Vagina (tissue), 2 donors: ENCODE data around the gene HOXC5. TPM values are rescaled to one million over a fixed set of nuclear protein-coding genes. Genes with fewer than 3 reads are reported as not detected.

Experiments used
- DNase-seq, 2 donors: peaks; one replicate each; pipeline ENCODE4 v3.0.0-alpha.2; 2017; ENCODE audit errors: extremely low spot score in 2 of 2
- H3K27ac ChIP-seq: fragments of 200-600 bp; sonication (generic); one replicate; pipeline ENCODE4 v1.5.1; 2019
- H3K27me3 ChIP-seq: fragments of 200-600 bp; sonication (generic); one replicate; pipeline ENCODE4 v1.5.1; 2019
- H3K36me3 ChIP-seq, 2 donors: fragments of 200-600 bp; sonication (generic); one replicate each; pipeline ENCODE4 v1.5.1; 2017 to 2019
- H3K4me1 ChIP-seq: fragments of 200-600 bp; sonication (generic); one replicate; pipeline ENCODE4 v1.5.1; 2019
- H3K4me3 ChIP-seq, 2 donors: fragments of 200-600 bp; sonication (generic); 1 replicate in 1 of 2; 2 replicates in 1 of 2; pipeline ENCODE4 v1.5.1; 2016 to 2019
- H3K9me3 ChIP-seq: fragments of 200-600 bp; sonication (generic); one replicate; pipeline ENCODE4 v1.5.1; 2019
- CTCF ChIP-seq, 3 experiments: fragments of 450-650 bp in 2 of 3; fragments of 200-600 bp in 1 of 3; sonication (generic) in 1 of 3; IDR thresholded peaks; one replicate each; pipeline ENCODE4 v1.5.1; 2017 to 2019; ENCODE audit warnings: antibody characterized with exemption in 3 of 3, mild to moderate bottlenecking in 2 of 3, moderate library complexity in 2 of 3
- POLR2A ChIP-seq, 2 donors: fragments of 450-650 bp; IDR thresholded peaks; one replicate each; pipeline ENCODE4 v1.6.1; 2017; ENCODE audit warnings: antibody characterized with exemption in 2 of 2, mild to moderate bottlenecking in 2 of 2, moderate library complexity in 2 of 2
- POLR2AphosphoS5 ChIP-seq, 2 donors: sonication (generic); formaldehyde crosslinking; IDR thresholded peaks; one replicate each; pipeline ENCODE4 v1.9.0; 2017; ENCODE audit warnings: antibody characterized with exemption in 2 of 2, mild to moderate bottlenecking in 2 of 2, low read depth in 1 of 2; ENCODE audit not compliant: insufficient read depth in 1 of 2
- intact Hi-C: fragments of 100-400 bp; cut with DNase I; formaldehyde crosslinking; loops from one replicate; pipeline ENCODE4 v1.15.1; 2023
- total RNA-seq: library from RNA; depleted of rRNA; stranded (reverse); fragments of >200 nt; gene quantifications from one replicate; pipeline ENCODE4 v1.2.3, GENCODE V29; 2016

Gene HOXC5
- total RNA-seq, 1 donor from 2014 or later, result not detected

DNA sequence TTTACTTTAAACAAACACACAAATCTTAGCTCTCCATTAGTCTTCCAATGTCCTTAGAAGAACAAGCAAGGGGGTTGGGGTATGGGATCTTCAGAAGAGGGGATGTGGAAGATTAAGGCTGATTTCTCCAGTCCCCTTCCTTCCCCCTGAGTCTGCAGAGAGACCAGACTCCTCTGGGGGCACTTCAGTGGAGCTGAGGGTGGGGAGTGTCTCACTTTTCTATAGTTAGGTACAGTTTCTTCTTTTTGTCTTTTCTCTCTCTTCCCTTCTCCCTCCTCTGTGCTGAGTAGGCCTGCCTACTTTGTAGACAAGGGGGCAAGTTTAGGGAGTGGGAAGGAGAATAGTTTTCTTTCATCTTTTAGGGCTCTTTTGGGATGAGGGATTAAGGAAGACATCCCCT, 23.3 kb downstream of the HOXC5 start:
- no peak overlapping the region for H3K4me3 ChIP-seq
- intact Hi-C loops, result no loop called here
- H3K27me3 ChIP-seq, result peaks cover 32% of the 10 kb centered on the region
- H3K27ac ChIP-seq, result no peak overlapping the region
- no peak for DNase-seq
- no peak for TF ChIP-seq CTCF (IDR thresholded peaks at IDR 0.05)
- TF ChIP-seq POLR2AphosphoS5 (IDR thresholded peaks at IDR 0.05; ENCODE audit: insufficient read depth in 1 of 2, low read depth in 1 of 2), result no peak
- H3K4me1 ChIP-seq, result peaks cover 34% of the 10 kb centered on the region
- no peaks in the 10 kb centered on the region for H3K9me3 ChIP-seq
- no peaks in the 10 kb centered on the region for H3K36me3 ChIP-seq

DNA sequence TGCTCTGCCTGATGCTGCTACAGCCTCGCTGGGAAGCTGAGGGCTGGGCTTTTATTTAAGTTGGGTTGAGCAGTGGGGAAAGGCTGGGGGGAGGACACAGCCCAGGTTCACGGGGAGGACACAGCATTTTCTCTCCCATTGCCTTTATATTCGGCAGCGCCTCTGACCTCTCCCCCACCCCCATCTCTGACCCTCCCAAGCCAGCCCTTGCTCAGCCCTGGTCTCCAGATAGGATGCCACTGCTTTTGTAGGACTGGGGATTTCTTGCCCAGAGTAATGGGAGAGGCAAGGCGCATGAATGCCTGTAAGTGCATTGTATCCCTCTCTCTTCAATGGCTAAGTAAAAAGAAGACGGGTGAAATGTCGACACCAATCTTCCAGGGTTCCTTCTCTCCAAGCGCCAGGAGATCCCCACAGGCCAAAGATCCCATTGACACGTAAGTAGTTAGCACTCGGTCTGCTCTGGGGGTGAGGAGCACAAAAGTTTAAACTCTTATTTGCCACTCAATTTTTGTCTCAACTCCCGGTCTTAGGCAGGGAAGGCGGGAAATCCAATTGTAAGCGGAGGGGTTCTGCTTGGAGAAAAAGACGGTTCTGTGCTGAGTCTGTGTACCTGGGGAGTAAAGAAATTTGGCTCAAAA, 25.4 kb downstream of the HOXC5 start:
- intact Hi-C loops, result no loop called here
- Histone ChIP-seq H3K27me3 (peaks cover 22% of the 10 kb centered on the region), H3K4me1 (peaks cover 16% of the 10 kb centered on the region), H3K27ac (no peak overlapping the region), H3K36me3 (no peaks in the 10 kb centered on the region), H3K9me3 (no peaks in the 10 kb centered on the region), H3K4me3 (no peak overlapping the region)
- TF ChIP-seq POLR2AphosphoS5 (IDR thresholded peaks at IDR 0.05; ENCODE audit: insufficient read depth in 1 of 2, low read depth in 1 of 2) (no peak), CTCF (IDR thresholded peaks at IDR 0.05) (no peak), POLR2A (IDR thresholded peaks at IDR 0.05) (no peak)
- no peak for DNase-seq

- Histone ChIP-seq H3K27ac (no peak overlapping the region), H3K4me1 (peaks cover 1% of the 10 kb centered on the region), H3K4me3 (no peak overlapping the region), H3K36me3 (no peaks in the 10 kb centered on the region), H3K9me3 (no peaks in the 10 kb centered on the region), H3K27me3 (peaks cover 8% of the 10 kb centered on the region)
- intact Hi-C loops, result no loop called here
- DNase-seq, result no peak
- TF ChIP-seq POLR2A (IDR thresholded peaks at IDR 0.05) (no peak), POLR2AphosphoS5 (IDR thresholded peaks at IDR 0.05; ENCODE audit: insufficient read depth in 1 of 2, low read depth in 1 of 2) (no peak), CTCF (IDR thresholded peaks at IDR 0.05) (no peak)
These were observed 26.8 kb downstream of the HOXC5 start for GRCh38 chr12:54059668-54060067.

GRCh38 chr12:54060174-54060974, 27.5 kb downstream of the HOXC5 start:
- H3K4me3 ChIP-seq, result no peak overlapping the region
- no peaks in the 10 kb centered on the region for H3K4me1 ChIP-seq
- H3K36me3 ChIP-seq, result no peaks in the 10 kb centered on the region
- no peak for DNase-seq
- intact Hi-C loops, result no loop called here
- H3K27ac ChIP-seq, result no peak overlapping the region
- TF ChIP-seq POLR2AphosphoS5 (IDR thresholded peaks at IDR 0.05; ENCODE audit: insufficient read depth in 1 of 2, low read depth in 1 of 2), result no peak
- no peak for TF ChIP-seq POLR2A (IDR thresholded peaks at IDR 0.05)
- no peak for TF ChIP-seq CTCF (IDR thresholded peaks at IDR 0.05)
- H3K9me3 ChIP-seq, result no peaks in the 10 kb centered on the region
- peaks cover 1% of the 10 kb centered on the region for H3K27me3 ChIP-seq
